Activated T-cell treated with anti-CD3 and anti-CD28 coated beads, Interleukin-2, amount 50 U/mL, for 24 hours (primary cell): Measurements from ENCODE around the gene POLR3G.

ENCODE experiments used
- DNase-seq: peaks from one replicate; pipeline ENCODE4 v3.0.0-alpha.2; 2020
- H3K27ac Mint-ChIP-seq: 2 replicates; pipeline ENCODE4 v1.8.0; 2020; ENCODE audit warnings: mild to moderate bottlenecking, mixed read lengths
- H3K27me3 Mint-ChIP-seq: 2 replicates; pipeline ENCODE4 v1.8.0; 2020; ENCODE audit warnings: mixed read lengths
- H3K36me3 Mint-ChIP-seq: 2 replicates; pipeline ENCODE4 v1.8.0; 2020; ENCODE audit warnings: low read depth, mixed read lengths
- H3K4me1 Mint-ChIP-seq: 2 replicates; pipeline ENCODE4 v1.8.0; 2020; ENCODE audit warnings: low read depth, mixed read lengths
- H3K4me3 Mint-ChIP-seq: 2 replicates; pipeline ENCODE4 v1.8.0; 2020; ENCODE audit warnings: mild to moderate bottlenecking, moderate library complexity, mixed read lengths
- H3K9me3 Mint-ChIP-seq: 2 replicates; pipeline ENCODE4 v1.8.0; 2020; ENCODE audit warnings: mixed read lengths

POLR3G gene

DNA sequence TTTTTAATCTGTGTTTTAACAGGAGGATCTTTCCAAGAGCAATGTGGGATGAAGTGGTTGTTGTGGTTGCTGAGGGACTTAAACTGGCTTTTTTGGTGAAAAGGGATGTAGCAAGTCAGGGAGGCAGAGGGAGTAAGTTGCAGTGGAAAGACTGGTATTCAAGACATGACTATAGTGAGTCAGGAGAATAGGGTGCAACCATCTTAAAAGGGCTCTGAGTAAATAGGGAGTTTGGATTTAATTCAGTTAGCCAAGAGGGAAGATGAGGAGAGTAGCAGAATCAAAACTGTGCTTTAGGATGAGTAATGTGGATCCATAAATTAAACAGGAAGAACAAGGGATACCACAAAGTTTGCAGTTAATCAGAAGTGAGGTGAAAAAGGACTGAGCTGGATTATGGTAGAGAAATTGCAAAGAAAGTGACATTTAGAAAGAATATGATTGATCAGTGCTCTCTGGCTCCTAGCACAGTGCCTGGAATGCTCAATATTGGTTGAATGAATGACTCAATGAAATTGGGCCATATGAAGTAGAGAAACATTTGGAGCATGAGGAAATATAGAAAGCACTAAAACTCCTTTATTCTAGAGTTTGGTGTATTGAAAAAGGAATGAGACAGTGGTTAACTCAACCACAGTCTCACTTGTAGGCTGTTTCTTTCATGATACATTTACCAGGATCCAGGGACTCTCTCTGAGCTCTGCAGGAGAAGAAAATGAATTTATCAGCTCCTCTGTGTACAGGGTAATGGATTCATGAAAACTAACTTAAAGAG is 5.1 kb downstream of the POLR3G start:
- Mint-ChIP-seq H3K36me3 (peaks cover 31% of the 10 kb centered on the region), H3K27me3 (no peaks in the 10 kb centered on the region), H3K4me1 (peaks cover 17% of the 10 kb centered on the region), H3K4me3 (no peak overlapping the region), H3K27ac (no peak overlapping the region), H3K9me3 (no peaks in the 10 kb centered on the region)
- no peak for DNase-seq

- H3K27me3 Mint-ChIP-seq: no peaks in the 10 kb centered on the region
- H3K9me3 Mint-ChIP-seq: no peaks in the 10 kb centered on the region
- H3K4me3 Mint-ChIP-seq: no peak overlapping the region
- no peak overlapping the region for H3K27ac Mint-ChIP-seq
- DNase-seq: no peak
- H3K4me1 Mint-ChIP-seq: peaks cover 10% of the 10 kb centered on the region
- H3K36me3 Mint-ChIP-seq: peaks cover 36% of the 10 kb centered on the region
Observed at GRCh38 chr5:90480699-90481098, 6.0 kb downstream of the POLR3G start.

GRCh38 chr5:90483206-90483605 is 8.5 kb downstream of the POLR3G start:
- no peaks in the 10 kb centered on the region for H3K4me1 Mint-ChIP-seq
- DNase-seq: no peak
- H3K9me3 Mint-ChIP-seq: no peaks in the 10 kb centered on the region
- H3K36me3 Mint-ChIP-seq: peaks cover 42% of the 10 kb centered on the region
- H3K27me3 Mint-ChIP-seq: no peaks in the 10 kb centered on the region
- H3K27ac Mint-ChIP-seq: no peak overlapping the region
- no peak overlapping the region for H3K4me3 Mint-ChIP-seq

GRCh38 chr5:90484540-90484939 is 9.9 kb downstream of the POLR3G start:
- no peak overlapping the region for H3K4me3 Mint-ChIP-seq
- peaks cover 44% of the 10 kb centered on the region for H3K36me3 Mint-ChIP-seq

DNA sequence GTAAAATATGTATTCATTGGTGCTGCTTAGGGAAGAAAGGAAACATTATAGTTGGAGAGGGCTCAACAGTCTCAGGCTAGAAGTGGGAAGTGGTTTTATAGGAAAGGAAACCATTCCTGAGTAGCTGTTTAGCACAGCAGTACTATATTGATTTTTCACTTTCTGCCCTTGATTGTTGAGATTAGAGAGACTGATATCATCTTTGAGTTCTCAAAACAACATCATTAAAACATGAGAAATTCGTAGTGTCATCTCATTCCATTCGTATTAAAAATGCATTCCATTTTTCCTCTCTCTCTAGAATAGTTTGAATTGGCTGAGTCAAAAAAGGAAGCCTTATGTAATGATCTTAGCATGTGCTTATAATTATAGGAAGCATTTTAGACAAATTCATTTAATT is 14.1 kb downstream of the POLR3G start:
- no peak for DNase-seq
- Mint-ChIP-seq H3K9me3 (no peaks in the 10 kb centered on the region), H3K4me1 (no peaks in the 10 kb centered on the region), H3K27ac (no peak overlapping the region), H3K27me3 (no peaks in the 10 kb centered on the region), H3K36me3 (peaks cover 48% of the 10 kb centered on the region), H3K4me3 (no peak overlapping the region)

More at GRCh38 chr5:90484540-90484939, 9.9 kb downstream of the POLR3G start:
- Mint-ChIP-seq H3K27ac (no peak overlapping the region), H3K4me1 (no peaks in the 10 kb centered on the region), H3K27me3 (no peaks in the 10 kb centered on the region), H3K9me3 (no peaks in the 10 kb centered on the region)
- DNase-seq: no peak

DNA sequence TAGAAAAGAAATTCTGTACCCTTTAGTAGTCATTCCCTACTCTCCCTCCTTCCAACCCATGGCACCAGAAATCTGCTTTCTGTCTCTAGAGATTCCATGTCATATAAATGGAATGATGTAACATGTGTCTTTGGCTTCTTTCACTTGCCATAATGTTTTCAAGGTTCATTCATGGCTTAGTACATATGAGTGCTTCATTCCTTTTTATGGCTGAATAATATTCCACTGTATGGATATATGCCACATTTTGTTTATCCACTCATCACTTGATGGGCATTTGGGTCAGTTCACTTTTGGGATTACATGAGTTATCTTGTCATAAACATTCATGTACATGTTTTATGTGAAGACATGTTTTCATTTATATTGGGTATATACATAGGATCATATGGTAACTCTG is 19.4 kb downstream of the POLR3G start:
- no peak for DNase-seq
- H3K36me3 Mint-ChIP-seq: peaks cover 48% of the 10 kb centered on the region
- no peak overlapping the region for H3K27ac Mint-ChIP-seq
- no peaks in the 10 kb centered on the region for H3K27me3 Mint-ChIP-seq
- no peak overlapping the region for H3K4me3 Mint-ChIP-seq
- H3K4me1 Mint-ChIP-seq: no peaks in the 10 kb centered on the region
- peaks cover 3% of the 10 kb centered on the region for H3K9me3 Mint-ChIP-seq

- no peaks in the 10 kb centered on the region for H3K4me1 Mint-ChIP-seq
Observed at GRCh38 chr5:90495146-90495545, 20.5 kb downstream of the POLR3G start.

DNA sequence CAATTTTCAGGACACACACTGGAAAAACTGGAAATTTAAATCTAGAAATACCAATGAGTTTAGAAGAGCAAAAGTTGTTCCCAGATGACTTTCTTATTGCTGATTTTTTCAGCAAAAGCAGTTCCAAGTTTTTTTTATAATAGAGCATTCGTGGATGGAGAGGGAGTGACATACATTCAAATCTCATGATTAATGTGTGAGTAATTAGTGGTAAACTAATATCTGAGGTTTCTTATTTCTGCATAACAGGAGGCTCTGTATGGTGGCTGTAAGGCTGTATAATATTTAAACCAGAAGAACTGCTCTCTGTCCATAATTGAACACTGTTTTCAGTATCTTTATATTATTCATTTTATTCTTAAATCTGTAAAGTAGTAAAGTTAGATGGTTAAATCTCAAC is 28.9 kb downstream of the POLR3G start:
- no peak overlapping the region for H3K4me3 Mint-ChIP-seq
- DNase-seq: no peak
- no peaks in the 10 kb centered on the region for H3K9me3 Mint-ChIP-seq
- peaks cover 4% of the 10 kb centered on the region for H3K4me1 Mint-ChIP-seq
- H3K27ac Mint-ChIP-seq: no peak overlapping the region
- peaks cover 43% of the 10 kb centered on the region for H3K36me3 Mint-ChIP-seq
- no peaks in the 10 kb centered on the region for H3K27me3 Mint-ChIP-seq

More at GRCh38 chr5:90495146-90495545, 20.5 kb downstream of the POLR3G start:
- Mint-ChIP-seq H3K9me3 (peaks cover 3% of the 10 kb centered on the region), H3K27me3 (no peaks in the 10 kb centered on the region), H3K27ac (no peak overlapping the region), H3K36me3 (peaks cover 45% of the 10 kb centered on the region), H3K4me3 (no peak overlapping the region)
- DNase-seq: no peak

DNA sequence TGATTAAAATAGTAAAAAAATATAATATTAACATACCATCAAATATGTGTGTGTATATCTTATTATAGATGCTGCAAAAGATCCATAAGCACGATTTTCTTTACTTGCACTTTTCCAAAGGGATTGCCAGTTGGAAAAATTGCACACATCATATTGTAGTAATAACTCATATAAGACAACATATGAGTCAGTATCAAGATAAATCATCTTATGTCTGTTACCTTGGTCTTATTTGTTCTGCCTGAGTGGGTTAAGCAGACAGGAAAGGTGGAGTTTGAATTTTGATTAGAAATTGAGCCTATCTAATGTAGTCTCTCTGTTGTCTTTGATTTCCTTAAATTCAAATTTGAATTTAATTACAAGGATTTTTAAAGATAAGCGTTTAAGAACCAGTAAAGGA is 30.1 kb downstream of the POLR3G start:
- Mint-ChIP-seq H3K27me3 (no peaks in the 10 kb centered on the region), H3K4me1 (peaks cover 4% of the 10 kb centered on the region), H3K27ac (no peak overlapping the region), H3K9me3 (no peaks in the 10 kb centered on the region), H3K36me3 (peaks cover 49% of the 10 kb centered on the region), H3K4me3 (no peak overlapping the region)
- DNase-seq: no peak

- Mint-ChIP-seq H3K4me3 (no peak overlapping the region), H3K36me3 (peaks cover 53% of the 10 kb centered on the region), H3K4me1 (peaks cover 4% of the 10 kb centered on the region), H3K27me3 (no peaks in the 10 kb centered on the region), H3K9me3 (no peaks in the 10 kb centered on the region), H3K27ac (no peak overlapping the region)
- no peak for DNase-seq
Observed at GRCh38 chr5:90506221-90506620, 31.6 kb downstream of the POLR3G start.

GRCh38 chr5:90510438-90510837 is 35.8 kb downstream of the POLR3G start:
- Mint-ChIP-seq H3K36me3 (peaks cover 51% of the 10 kb centered on the region), H3K9me3 (no peaks in the 10 kb centered on the region), H3K4me1 (peaks cover 4% of the 10 kb centered on the region), H3K27me3 (no peaks in the 10 kb centered on the region), H3K4me3 (no peak overlapping the region), H3K27ac (no peak overlapping the region)
- DNase-seq: no peak

GRCh38 chr5:90514520-90514919 is 39.9 kb downstream of the POLR3G start:
- Mint-ChIP-seq H3K27ac (no peak overlapping the region), H3K4me3 (no peak overlapping the region), H3K4me1 (peaks cover 9% of the 10 kb centered on the region), H3K27me3 (no peaks in the 10 kb centered on the region), H3K9me3 (no peaks in the 10 kb centered on the region), H3K36me3 (peaks cover 43% of the 10 kb centered on the region)
- DNase-seq: no peak

- H3K27ac Mint-ChIP-seq: no peak overlapping the region
- H3K27me3 Mint-ChIP-seq: no peaks in the 10 kb centered on the region
- no peak overlapping the region for H3K4me3 Mint-ChIP-seq
- no peak for DNase-seq
- H3K4me1 Mint-ChIP-seq: peaks cover 17% of the 10 kb centered on the region
- H3K36me3 Mint-ChIP-seq: peaks cover 68% of the 10 kb centered on the region
- no peaks in the 10 kb centered on the region for H3K9me3 Mint-ChIP-seq
Observed at GRCh38 chr5:90518661-90519060, 44.0 kb downstream of the POLR3G start.

- Mint-ChIP-seq H3K36me3 (peaks cover 72% of the 10 kb centered on the region), H3K27me3 (no peaks in the 10 kb centered on the region), H3K9me3 (no peaks in the 10 kb centered on the region), H3K4me3 (no peak overlapping the region), H3K4me1 (peaks cover 19% of the 10 kb centered on the region), H3K27ac (no peak overlapping the region)
- no peak for DNase-seq
Observed at GRCh38 chr5:90519081-90519480, 44.4 kb downstream of the POLR3G start.

GRCh38 chr5:90528601-90529193 is 54.0 kb downstream of the POLR3G start:
- H3K36me3 Mint-ChIP-seq: peaks cover 37% of the 10 kb centered on the region
- H3K4me1 Mint-ChIP-seq: peaks cover 35% of the 10 kb centered on the region
- H3K4me3 Mint-ChIP-seq: peak overlapping the region; percentile 95
- DNase-seq: no peak
- no peaks in the 10 kb centered on the region for H3K9me3 Mint-ChIP-seq
- peaks cover 8% of the 10 kb centered on the region for H3K27me3 Mint-ChIP-seq
- H3K27ac Mint-ChIP-seq: peak overlapping the region; percentile 89
